ENCODE measurements around the gene TMEM125. TPM values are rescaled to one million over a fixed set of nuclear protein-coding genes. Genes with fewer than 3 reads are reported as not detected.

TMEM125 gene
- total RNA-seq, 1 donor from 2014 or later, result 0.73 TPM

DNA sequence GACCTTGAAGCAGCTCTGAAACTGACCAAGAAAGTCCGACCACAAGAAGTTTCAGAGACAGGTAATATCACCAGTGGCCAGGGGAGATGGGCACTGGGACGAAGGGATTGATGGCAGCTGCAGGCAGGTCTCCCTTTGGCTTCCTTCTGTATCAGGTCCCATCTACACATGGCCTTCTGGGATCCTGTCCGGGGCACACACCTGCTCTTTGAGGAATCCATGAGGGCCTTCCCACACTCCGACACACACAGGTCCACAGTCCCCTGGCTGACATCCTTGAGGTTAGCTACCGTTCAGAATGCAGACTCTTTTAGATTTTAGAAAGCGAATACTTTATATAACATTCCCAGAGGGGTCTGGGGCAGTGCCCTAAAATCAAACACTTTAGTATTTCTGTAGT, 26.5 kb upstream of the TMEM125 start:
- H3K4me2 ChIP-seq, result no peak overlapping the region
- H3K9me3 ChIP-seq (ENCODE audit: low read depth), result peaks cover 27% of the 10 kb centered on the region
- Mint-ChIP-seq H3K4me3 (no peak overlapping the region), H3K36me3 (no peaks in the 10 kb centered on the region), H3K4me1 (no peaks in the 10 kb centered on the region), H3K27ac (no peak overlapping the region), H3K9me3 (peaks cover 31% of the 10 kb centered on the region), H3K27me3 (ENCODE audit: insufficient read depth, low read depth) (peaks cover 2% of the 10 kb centered on the region)
- no peak overlapping the region for H3K27ac ChIP-seq
- TF ChIP-seq, protein P1, sequence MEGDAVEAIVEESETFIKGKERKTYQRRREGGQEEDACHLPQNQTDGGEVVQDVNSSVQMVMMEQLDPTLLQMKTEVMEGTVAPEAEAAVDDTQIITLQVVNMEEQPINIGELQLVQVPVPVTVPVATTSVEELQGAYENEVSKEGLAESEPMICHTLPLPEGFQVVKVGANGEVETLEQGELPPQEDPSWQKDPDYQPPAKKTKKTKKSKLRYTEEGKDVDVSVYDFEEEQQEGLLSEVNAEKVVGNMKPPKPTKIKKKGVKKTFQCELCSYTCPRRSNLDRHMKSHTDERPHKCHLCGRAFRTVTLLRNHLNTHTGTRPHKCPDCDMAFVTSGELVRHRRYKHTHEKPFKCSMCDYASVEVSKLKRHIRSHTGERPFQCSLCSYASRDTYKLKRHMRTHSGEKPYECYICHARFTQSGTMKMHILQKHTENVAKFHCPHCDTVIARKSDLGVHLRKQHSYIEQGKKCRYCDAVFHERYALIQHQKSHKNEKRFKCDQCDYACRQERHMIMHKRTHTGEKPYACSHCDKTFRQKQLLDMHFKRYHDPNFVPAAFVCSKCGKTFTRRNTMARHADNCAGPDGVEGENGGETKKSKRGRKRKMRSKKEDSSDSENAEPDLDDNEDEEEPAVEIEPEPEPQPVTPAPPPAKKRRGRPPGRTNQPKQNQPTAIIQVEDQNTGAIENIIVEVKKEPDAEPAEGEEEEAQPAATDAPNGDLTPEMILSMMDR (IDR thresholded peaks at IDR 0.05), result no peak
- no peak for TF ChIP-seq EZH2 (IDR thresholded peaks at IDR 0.05)
- no peak for TF ChIP-seq EZH2phosphoT487 (IDR thresholded peaks at IDR 0.05)
- H3K79me2 ChIP-seq (ENCODE audit: low read depth), result no peaks in the 10 kb centered on the region
- no peaks in the 10 kb centered on the region for H3K4me1 ChIP-seq
- H2AFZ ChIP-seq (replicated peaks), result no peak overlapping the region
- H3F3A ChIP-seq (ENCODE audit: low read depth), result no peaks in the 10 kb centered on the region
- H3K9ac ChIP-seq, result no peak overlapping the region
- H4K20me1 ChIP-seq (ENCODE audit: low read depth), result no peaks in the 10 kb centered on the region
- no peaks in the 10 kb centered on the region for H3K36me3 ChIP-seq
- H3K27me3 ChIP-seq, result no peaks in the 10 kb centered on the region
- no peak overlapping the region for H3K4me3 ChIP-seq
- no peak for DNase-seq (ENCODE audit: low spot score)

DNA sequence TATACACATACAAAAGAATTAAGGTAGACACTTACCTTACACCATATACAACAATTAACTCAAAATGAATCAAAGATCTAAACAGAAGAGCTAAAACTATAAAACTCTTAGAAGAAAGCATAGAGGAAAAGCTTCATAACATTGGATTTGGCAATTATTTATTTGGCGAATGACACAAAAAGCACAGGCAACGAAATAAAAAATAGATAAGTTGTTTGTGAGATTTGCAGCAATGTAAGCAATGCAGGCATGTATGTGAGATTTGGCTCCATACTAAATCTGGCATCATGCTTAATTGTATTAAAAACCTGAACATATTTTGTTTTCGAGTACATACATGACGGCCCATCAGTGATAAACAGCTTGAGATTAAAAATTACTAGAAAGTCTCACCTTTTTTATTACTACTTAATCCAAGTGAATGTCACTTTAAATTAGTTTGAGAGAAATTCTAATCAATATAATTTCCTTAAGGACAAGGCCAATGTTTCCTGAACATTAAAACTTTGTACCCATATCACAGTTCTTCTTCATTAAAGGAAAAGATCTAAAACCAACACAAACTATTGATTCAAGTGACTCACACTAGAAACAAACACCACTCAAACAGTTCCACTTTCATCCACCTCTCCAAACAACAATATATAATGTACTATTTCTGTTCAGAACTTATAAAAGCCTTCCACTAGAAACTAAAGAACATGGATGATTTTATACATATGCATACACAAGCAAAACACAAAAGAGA, 23.1 kb upstream of the TMEM125 start:
- H3K79me2 ChIP-seq (ENCODE audit: low read depth), result no peaks in the 10 kb centered on the region
- Mint-ChIP-seq H3K9me3 (peaks cover 32% of the 10 kb centered on the region), H3K27me3 (ENCODE audit: insufficient read depth, low read depth) (peaks cover 4% of the 10 kb centered on the region), H3K4me3 (no peak overlapping the region), H3K4me1 (no peaks in the 10 kb centered on the region), H3K27ac (no peak overlapping the region), H3K36me3 (no peaks in the 10 kb centered on the region)
- no peaks in the 10 kb centered on the region for H4K20me1 ChIP-seq (ENCODE audit: low read depth)
- H3K4me1 ChIP-seq, result no peaks in the 10 kb centered on the region
- no peaks in the 10 kb centered on the region for H3F3A ChIP-seq (ENCODE audit: low read depth)
- no peaks in the 10 kb centered on the region for H3K36me3 ChIP-seq
- no peak for DNase-seq (ENCODE audit: low spot score)
- no peak for TF ChIP-seq EZH2 (IDR thresholded peaks at IDR 0.05)
- TF ChIP-seq, protein P1 (IDR thresholded peaks at IDR 0.05), result no peak
- TF ChIP-seq EZH2phosphoT487 (IDR thresholded peaks at IDR 0.05), result no peak
- H3K4me3 ChIP-seq, result no peak overlapping the region
- H3K27me3 ChIP-seq, result no peaks in the 10 kb centered on the region
- no peak overlapping the region for H3K4me2 ChIP-seq
- no peak overlapping the region for H3K9ac ChIP-seq
- H3K9me3 ChIP-seq (ENCODE audit: low read depth), result peaks cover 29% of the 10 kb centered on the region
- H2AFZ ChIP-seq (replicated peaks), result no peak overlapping the region
- no peak overlapping the region for H3K27ac ChIP-seq

DNA sequence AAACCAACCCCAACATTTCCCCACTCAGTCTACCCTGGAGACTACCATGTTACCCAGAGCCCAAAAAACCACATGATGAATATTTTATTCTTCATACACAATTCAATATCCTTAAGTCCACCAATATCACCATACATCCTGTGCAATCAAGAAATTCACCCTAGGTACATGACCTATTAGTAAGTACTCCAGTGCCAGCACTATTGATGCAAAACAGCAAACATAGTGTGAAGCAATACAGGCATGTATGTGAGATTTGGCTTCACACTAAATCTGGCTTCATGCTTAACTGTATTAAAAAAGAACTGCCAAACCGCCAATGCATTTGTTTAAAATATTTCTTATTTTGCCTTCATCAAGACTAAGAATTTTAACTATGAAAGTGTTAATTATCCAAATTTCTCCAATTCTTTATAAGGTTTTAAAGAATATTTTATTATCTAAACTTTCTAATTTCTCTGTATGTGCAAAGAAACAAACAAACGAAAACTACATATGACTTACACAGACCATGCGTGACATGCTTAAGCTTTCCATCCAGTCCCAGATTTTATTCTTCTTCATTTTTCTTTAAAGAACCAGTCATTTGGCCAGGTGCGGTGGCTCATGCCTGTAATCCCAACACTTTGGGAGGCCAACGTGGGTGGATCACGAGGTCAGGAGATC, 22.4 kb upstream of the TMEM125 start:
- H3K4me3 Mint-ChIP-seq, result no peak overlapping the region
- no peak overlapping the region for H3K27ac ChIP-seq
- H3K9ac ChIP-seq, result no peak overlapping the region
- H3F3A ChIP-seq (ENCODE audit: low read depth), result no peaks in the 10 kb centered on the region
- H3K4me1 Mint-ChIP-seq, result no peaks in the 10 kb centered on the region
- H3K4me1 ChIP-seq, result no peaks in the 10 kb centered on the region
- H3K36me3 Mint-ChIP-seq, result no peaks in the 10 kb centered on the region
- H3K4me2 ChIP-seq, result no peak overlapping the region
- H3K36me3 ChIP-seq, result no peaks in the 10 kb centered on the region
- H3K4me3 ChIP-seq, result no peak overlapping the region
- TF ChIP-seq, protein P1 (IDR thresholded peaks at IDR 0.05), result no peak
- no peak for TF ChIP-seq EZH2phosphoT487 (IDR thresholded peaks at IDR 0.05)
- no peak for TF ChIP-seq EZH2 (IDR thresholded peaks at IDR 0.05)
- H3K27ac Mint-ChIP-seq, result no peak overlapping the region
- no peaks in the 10 kb centered on the region for H3K79me2 ChIP-seq (ENCODE audit: low read depth)
- DNase-seq (ENCODE audit: low spot score), result no peak
- H4K20me1 ChIP-seq (ENCODE audit: low read depth), result no peaks in the 10 kb centered on the region
- H3K9me3 ChIP-seq (ENCODE audit: low read depth), result peaks cover 29% of the 10 kb centered on the region
- H3K9me3 Mint-ChIP-seq, result peaks cover 32% of the 10 kb centered on the region
- H3K27me3 ChIP-seq, result no peaks in the 10 kb centered on the region
- H2AFZ ChIP-seq (replicated peaks), result no peak overlapping the region
- peaks cover 2% of the 10 kb centered on the region for H3K27me3 Mint-ChIP-seq (ENCODE audit: insufficient read depth, low read depth)
